SH-SY5Y (cell line): ENCODE results near the gene AHI1.

Experiments
- GATA2 ChIP-seq: IDR thresholded peaks from 2 replicates; pipeline ENCODE4 v1.6.1; 2011; ENCODE audit warnings: mild to moderate bottlenecking, low read depth, low read length
- GATA3 ChIP-seq: IDR thresholded peaks from 2 replicates; pipeline ENCODE4 v1.6.1; 2011; ENCODE audit warnings: low read depth, mild to moderate bottlenecking, low read length, moderate library complexity

GRCh38 chr6:135440087-135440792, 57.3 kb downstream of the AHI1 start:
- no peak for TF ChIP-seq GATA2
- TF ChIP-seq GATA3: no peak
